CD4-positive, alpha-beta T cell (primary cell): ENCODE data around the gene AQP1. TPM values are rescaled to one million over a fixed set of nuclear protein-coding genes. Genes with fewer than 3 reads are reported as not detected.

Experiments used
- ATAC-seq: fragments of 200-7000 bp; cut with Tn5 transposase; one replicate; pipeline ENCODE4 v1.10.0; 2022; ENCODE audit warnings: mild to moderate bottlenecking; ENCODE audit not compliant: poor library complexity
- CTCF ChIA-PET: fragments of 350-600 bp; sonication (Branson Sonifier 250); formaldehyde crosslinking; loops from one replicate; lab custom pipeline; 2021; ENCODE audit warnings: antibody characterized with exemption, inconsistent platforms; lab: Charles Lee
- POLR2A ChIA-PET: fragments of 350-600 bp; sonication (Branson Sonifier 250); formaldehyde crosslinking; loops from one replicate; lab custom pipeline; 2021; ENCODE audit warnings: antibody characterized with exemption, inconsistent platforms; lab: Charles Lee
- DNase-seq, 14 experiments: peaks; one replicate each; pipeline ENCODE4 v3.0.0-alpha.2; 2013 to 2020; ENCODE audit warnings: mixed read lengths in 2 of 14
- H3K27ac ChIP-seq, 2 donors: one replicate each; pipeline versions ENCODE4 v1.5.1 to v1.7.0; 2013; ENCODE audit warnings: low read length in 2 of 2, low read depth in 1 of 2, mild to moderate bottlenecking in 1 of 2
- H3K27me3 ChIP-seq, 2 experiments: 1 replicate in 1 of 2; 2 replicates in 1 of 2; pipeline versions ENCODE4 v1.6.1 to v1.7.0; 2013; ENCODE audit warnings: low read length in 2 of 2, control low read depth in 1 of 2, mild to moderate bottlenecking in 1 of 2, moderate library complexity in 1 of 2; ENCODE audit not compliant: insufficient read depth in 2 of 2, control insufficient read depth in 1 of 2
- H3K36me3 ChIP-seq: one replicate; pipeline ENCODE4 v1.6.1; 2013; ENCODE audit warnings: low read length, control low read depth; ENCODE audit not compliant: insufficient read depth
- H3K4me1 ChIP-seq: one replicate; pipeline ENCODE4 v1.6.1; 2013; ENCODE audit warnings: low read length, control low read depth; ENCODE audit not compliant: insufficient read depth
- H3K4me3 ChIP-seq: one replicate; pipeline ENCODE4 v1.5.1; 2013; ENCODE audit warnings: mild to moderate bottlenecking, low read length, moderate library complexity
- H3K9me3 ChIP-seq, 2 experiments: 1 replicate in 1 of 2; 2 replicates in 1 of 2; pipeline versions ENCODE4 v1.6.1 to v1.7.0; 2013; ENCODE audit warnings: low read length in 2 of 2, mild to moderate bottlenecking in 2 of 2, control low read depth in 1 of 2, moderate library complexity in 1 of 2; ENCODE audit not compliant: control insufficient read depth in 1 of 2, insufficient read depth in 1 of 2
- H3K27ac Mint-ChIP-seq: one replicate; pipeline ENCODE4 v1.8.0; 2020; ENCODE audit warnings: mixed read lengths
- H3K27me3 Mint-ChIP-seq: one replicate; pipeline ENCODE4 v1.8.0; 2021; ENCODE audit warnings: mixed read lengths
- H3K36me3 Mint-ChIP-seq: one replicate; pipeline ENCODE4 v1.8.0; 2021; ENCODE audit warnings: low read depth, mixed read lengths
- H3K4me1 Mint-ChIP-seq: one replicate; pipeline ENCODE4 v1.8.0; 2021; ENCODE audit warnings: low read depth, mixed read lengths
- H3K4me3 Mint-ChIP-seq: one replicate; pipeline ENCODE4 v1.8.0; 2020; ENCODE audit warnings: mild to moderate bottlenecking, mixed read lengths
- H3K9me3 Mint-ChIP-seq: one replicate; pipeline ENCODE4 v1.8.0; 2020; ENCODE audit warnings: mixed read lengths
- intact Hi-C, 2 experiments: fragments of 100-400 bp; cut with DNase I in 1 of 2; cut with micrococcal nuclease in 1 of 2; formaldehyde crosslinking; loops; one replicate each; pipeline versions ENCODE4 v1.15.1 to v1.9.0; 2023 to 2025; cut with DNase I, micrococcal nuclease
- total RNA-seq, 174 experiments: library from RNA in 2 of 174; stranded (reverse) in 2 of 174; gene quantifications; one replicate each; pipeline ENCODE4 v1.2.3 and lab custom pipeline; 2021 to 2026
- TF ChIP-seq, protein P1 (sequence below): fragments of 200-600 bp; IDR thresholded peaks from one replicate; pipeline ENCODE4 v1.8.0; 2022; ENCODE audit warnings: antibody characterized with exemption, mild to moderate bottlenecking

AQP1 gene
- total RNA-seq, 2 experiments from 2014 or later = 0.17 to 0.22 TPM

DNA sequence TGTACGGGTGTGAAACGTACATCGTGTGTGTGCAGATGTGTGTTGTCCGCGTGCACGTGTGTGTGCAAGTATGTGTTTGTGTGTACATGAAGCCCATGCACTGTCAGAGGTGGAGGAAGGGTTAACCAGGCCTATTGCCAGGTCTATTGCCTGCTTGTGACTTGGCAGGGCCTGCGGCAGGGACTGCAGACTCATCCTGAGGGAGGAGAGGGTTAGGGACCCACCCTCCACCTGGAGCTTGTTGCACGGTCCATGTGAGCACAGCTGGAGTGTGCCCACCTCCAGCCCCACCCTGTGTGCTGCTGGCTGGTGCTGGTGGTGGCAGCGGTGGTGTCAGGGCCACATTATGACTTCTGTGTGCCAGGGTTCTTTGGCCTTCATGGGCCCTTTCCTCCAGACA is 7.1 kb upstream of the AQP1 start:
- H3K9me3 ChIP-seq = peaks cover 0 to 5% of the 10 kb centered on the region in 2 experiments
- H3K4me1 Mint-ChIP-seq = no peaks in the 10 kb centered on the region
- ChIA-PET CTCF (no interaction called here), POLR2A (no interaction called here)
- H3K36me3 Mint-ChIP-seq = no peaks in the 10 kb centered on the region
- no peaks in the 10 kb centered on the region for H3K27me3 ChIP-seq
- intact Hi-C loops = no loop called here
- no peaks in the 10 kb centered on the region for H3K4me1 ChIP-seq
- no peak for ATAC-seq
- TF ChIP-seq, protein P1, sequence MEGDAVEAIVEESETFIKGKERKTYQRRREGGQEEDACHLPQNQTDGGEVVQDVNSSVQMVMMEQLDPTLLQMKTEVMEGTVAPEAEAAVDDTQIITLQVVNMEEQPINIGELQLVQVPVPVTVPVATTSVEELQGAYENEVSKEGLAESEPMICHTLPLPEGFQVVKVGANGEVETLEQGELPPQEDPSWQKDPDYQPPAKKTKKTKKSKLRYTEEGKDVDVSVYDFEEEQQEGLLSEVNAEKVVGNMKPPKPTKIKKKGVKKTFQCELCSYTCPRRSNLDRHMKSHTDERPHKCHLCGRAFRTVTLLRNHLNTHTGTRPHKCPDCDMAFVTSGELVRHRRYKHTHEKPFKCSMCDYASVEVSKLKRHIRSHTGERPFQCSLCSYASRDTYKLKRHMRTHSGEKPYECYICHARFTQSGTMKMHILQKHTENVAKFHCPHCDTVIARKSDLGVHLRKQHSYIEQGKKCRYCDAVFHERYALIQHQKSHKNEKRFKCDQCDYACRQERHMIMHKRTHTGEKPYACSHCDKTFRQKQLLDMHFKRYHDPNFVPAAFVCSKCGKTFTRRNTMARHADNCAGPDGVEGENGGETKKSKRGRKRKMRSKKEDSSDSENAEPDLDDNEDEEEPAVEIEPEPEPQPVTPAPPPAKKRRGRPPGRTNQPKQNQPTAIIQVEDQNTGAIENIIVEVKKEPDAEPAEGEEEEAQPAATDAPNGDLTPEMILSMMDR = no peak
- no peak overlapping the region for H3K4me3 Mint-ChIP-seq
- H3K27ac Mint-ChIP-seq = no peak overlapping the region
- no peaks in the 10 kb centered on the region for H3K9me3 Mint-ChIP-seq
- no peak overlapping the region for H3K4me3 ChIP-seq
- DNase-seq = no peak
- no peaks in the 10 kb centered on the region for H3K27me3 Mint-ChIP-seq
- no peak overlapping the region for H3K27ac ChIP-seq
- H3K36me3 ChIP-seq = no peaks in the 10 kb centered on the region

- Mint-ChIP-seq H3K27ac (no peak overlapping the region), H3K4me3 (no peak overlapping the region), H3K9me3 (no peaks in the 10 kb centered on the region), H3K36me3 (no peaks in the 10 kb centered on the region), H3K27me3 (no peaks in the 10 kb centered on the region), H3K4me1 (no peaks in the 10 kb centered on the region)
- intact Hi-C loops = no loop called here
- H3K27ac ChIP-seq = no peak overlapping the region
- DNase-seq (no peak), ATAC-seq (no peak)
- H3K9me3 ChIP-seq = no peaks in the 10 kb centered on the region
- TF ChIP-seq, protein P1 = no peak
- H3K4me1 ChIP-seq = no peaks in the 10 kb centered on the region
- no peaks in the 10 kb centered on the region for H3K27me3 ChIP-seq
- ChIA-PET POLR2A (no interaction called here), CTCF (no interaction called here)
- H3K36me3 ChIP-seq = no peaks in the 10 kb centered on the region
- H3K4me3 ChIP-seq = no peak overlapping the region
Observed at GRCh38 chr7:30905078-30906012, 6.3 kb upstream of the AQP1 start.

- Histone ChIP-seq H3K4me1 (no peaks in the 10 kb centered on the region), H3K27me3 (no peaks in the 10 kb centered on the region), H3K9me3 (no peaks in the 10 kb centered on the region), H3K36me3 (no peaks in the 10 kb centered on the region), H3K27ac (no peak overlapping the region), H3K4me3 (no peak overlapping the region)
- Mint-ChIP-seq H3K36me3 (no peaks in the 10 kb centered on the region), H3K4me3 (no peak overlapping the region), H3K4me1 (no peaks in the 10 kb centered on the region), H3K9me3 (no peaks in the 10 kb centered on the region), H3K27ac (no peak overlapping the region), H3K27me3 (no peaks in the 10 kb centered on the region)
- intact Hi-C loops = no loop called here
- CTCF ChIA-PET = no interaction called here
- TF ChIP-seq, protein P1 = no peak
- POLR2A ChIA-PET = no interaction called here
- no peak for DNase-seq
- no peak for ATAC-seq
Observed at GRCh38 chr7:30906014-30906413, 5.6 kb upstream of the AQP1 start.
